Measurements from ENCODE around the gene NME4. TPM values are rescaled to one million over a fixed set of nuclear protein-coding genes. Genes with fewer than 3 reads are reported as not detected.

NME4 gene
- total RNA-seq, 1 donor from 2014 or later, result 154 TPM

GRCh38 chr16:401468-402348 is 4.7 kb downstream of the NME4 start, which contains the start of gene DECR2:
Gene DECR2, plus strand, starts transcription at chr16:401885. Its CDS starts 79 bp downstream, at chr16:401964.
- Mint-ChIP-seq H3K36me3 (ENCODE audit: insufficient read depth) (no peaks in the 10 kb centered on the region), H3K9me3 (ENCODE audit: low read depth) (no peaks in the 10 kb centered on the region), H3K4me1 (ENCODE audit: low read depth) (peaks cover 2% of the 10 kb centered on the region), H3K27me3 (no peaks in the 10 kb centered on the region), H3K4me3 (ENCODE audit: low read depth) (peak within 1 kb of the TSS; percentile 84), H3K27ac (peak within 1 kb of the TSS; percentile 96)
- peak; percentile 97 for DNase-seq (ENCODE audit: low spot score, unreplicated experiment)
- TF ChIP-seq CTCF (IDR thresholded peaks at IDR 0.05; ENCODE audit: unreplicated experiment), result peak; percentile 52

- no peak overlapping the region for H3K27ac Mint-ChIP-seq
- H3K36me3 Mint-ChIP-seq (ENCODE audit: insufficient read depth), result no peaks in the 10 kb centered on the region
Measured at GRCh38 chr16:404971-405486, 8.0 kb downstream of the NME4 start.

GRCh38 chr16:405548-406506 is 8.8 kb downstream of the NME4 start:
- no peaks in the 10 kb centered on the region for H3K27me3 Mint-ChIP-seq
- no peak for TF ChIP-seq CTCF (IDR thresholded peaks at IDR 0.05; ENCODE audit: unreplicated experiment)
- DNase-seq (ENCODE audit: low spot score, unreplicated experiment), result no peak
- H3K27ac Mint-ChIP-seq, result no peak overlapping the region
- no peak overlapping the region for H3K4me3 Mint-ChIP-seq (ENCODE audit: low read depth)
- H3K4me1 Mint-ChIP-seq (ENCODE audit: low read depth), result no peaks in the 10 kb centered on the region
- no peaks in the 10 kb centered on the region for H3K9me3 Mint-ChIP-seq (ENCODE audit: low read depth)
- peaks cover under 1% of the 10 kb centered on the region for H3K36me3 Mint-ChIP-seq (ENCODE audit: insufficient read depth)

More at GRCh38 chr16:404971-405486, 8.0 kb downstream of the NME4 start:
- Mint-ChIP-seq H3K4me1 (ENCODE audit: low read depth) (peaks cover 2% of the 10 kb centered on the region), H3K9me3 (ENCODE audit: low read depth) (no peaks in the 10 kb centered on the region), H3K27me3 (no peaks in the 10 kb centered on the region), H3K4me3 (ENCODE audit: low read depth) (no peak overlapping the region)
- TF ChIP-seq CTCF (IDR thresholded peaks at IDR 0.05; ENCODE audit: unreplicated experiment), result no peak
- DNase-seq (ENCODE audit: low spot score, unreplicated experiment), result no peak

- H3K4me1 Mint-ChIP-seq (ENCODE audit: low read depth), result no peaks in the 10 kb centered on the region
- TF ChIP-seq CTCF (IDR thresholded peaks at IDR 0.05; ENCODE audit: unreplicated experiment), result no peak
- H3K27ac Mint-ChIP-seq, result no peak overlapping the region
- no peaks in the 10 kb centered on the region for H3K27me3 Mint-ChIP-seq
- peaks cover 1% of the 10 kb centered on the region for H3K36me3 Mint-ChIP-seq (ENCODE audit: insufficient read depth)
- H3K9me3 Mint-ChIP-seq (ENCODE audit: low read depth), result no peaks in the 10 kb centered on the region
- no peak overlapping the region for H3K4me3 Mint-ChIP-seq (ENCODE audit: low read depth)
- DNase-seq (ENCODE audit: low spot score, unreplicated experiment), result no peak
Measured at GRCh38 chr16:407253-407652, 10.3 kb downstream of the NME4 start.

Data from progenitor cell of endocrine pancreas (in vitro differentiated cells).